Liver (tissue), 3 donors: ENCODE results near the gene IGF1R.

ENCODE experiments used
- ATF3 ChIP-seq: IDR thresholded peaks from 2 replicates; pipeline ENCODE4 v1.6.1; 2016; ENCODE audit warnings: antibody characterized with exemption
- CTCF ChIP-seq: fragments of 150-350 bp; IDR thresholded peaks from 2 replicates; pipeline ENCODE4 v1.5.1; 2017; ENCODE audit warnings: improper control_type of control experiment, low read depth, low read length; ENCODE audit not compliant: missing input control
- FOXA1 ChIP-seq: IDR thresholded peaks from 2 replicates; pipeline ENCODE4 v1.6.1; 2016; ENCODE audit warnings: antibody characterized with exemption
- GABPA ChIP-seq, 2 donors: IDR thresholded peaks in 1 of 2; conservative IDR thresholded peaks in 1 of 2; 2 replicates each; pipeline ENCODE4 v1.6.1; 2016; ENCODE audit warnings: antibody characterized with exemption in 2 of 2, mild to moderate bottlenecking in 1 of 2, moderate library complexity in 1 of 2
- HNF4A ChIP-seq, 2 donors: conservative IDR thresholded peaks; 2 replicates each; pipeline ENCODE4 v1.6.1; 2016; ENCODE audit warnings: antibody characterized with exemption in 2 of 2, mild to moderate bottlenecking in 2 of 2
- JUND ChIP-seq, 2 donors: IDR thresholded peaks; 2 replicates each; pipeline ENCODE4 v1.6.1; 2016; ENCODE audit warnings: antibody characterized with exemption in 2 of 2
- RAD21 ChIP-seq, 2 donors: IDR thresholded peaks; 2 replicates each; pipeline ENCODE4 v1.6.1; 2016; ENCODE audit warnings: antibody characterized with exemption in 2 of 2, mild to moderate bottlenecking in 2 of 2
- SP1 ChIP-seq: IDR thresholded peaks from 2 replicates; pipeline ENCODE4 v1.6.1; 2018; ENCODE audit warnings: antibody characterized with exemption, mild to moderate bottlenecking
- YY1 ChIP-seq: IDR thresholded peaks from 2 replicates; pipeline ENCODE4 v1.6.1; 2016; ENCODE audit warnings: antibody characterized with exemption, mild to moderate bottlenecking
- donor health status: healthy.
- donor health status: healthy.

DNA sequence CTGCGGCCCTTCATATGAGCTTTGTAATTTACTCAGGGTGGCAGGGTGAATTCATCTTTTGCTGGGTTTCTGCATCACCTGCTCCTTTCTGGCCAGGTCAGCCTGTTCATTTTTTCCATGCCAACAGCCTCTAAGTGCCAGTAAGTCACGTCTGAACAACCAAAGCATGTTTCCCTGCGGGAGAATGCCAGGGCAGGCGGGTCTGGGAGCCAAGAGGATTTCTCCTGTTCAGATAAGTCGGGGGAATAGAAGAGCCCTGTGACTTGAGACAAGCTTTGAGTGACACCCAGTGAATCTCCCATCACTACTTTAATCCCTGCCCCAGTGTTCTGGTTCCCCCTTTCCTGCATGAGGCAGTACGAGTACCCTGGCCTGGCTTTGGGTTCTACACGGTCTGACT lies 206.2 kb downstream of the IGF1R start:
- TF ChIP-seq CTCF (no peak), RAD21 (IDR thresholded peaks at IDR 0.05) (no peak), JUND (IDR thresholded peaks at IDR 0.05) (no peak), SP1 (no peak), ATF3 (no peak), GABPA (IDR thresholded peaks at IDR 0.05 in 1 of 2, conservative IDR thresholded peaks at IDR 0.05 in 1 of 2) (no peak), FOXA1 (no peak), HNF4A (conservative IDR thresholded peaks at IDR 0.05) (no peak), YY1 (no peak)
